Neural progenitor cell (in vitro differentiated cells): ENCODE results near the gene KCNMA1. TPM values are rescaled to one million over a fixed set of nuclear protein-coding genes. Genes with fewer than 3 reads are reported as not detected.

Experiments used
- DNase-seq: peaks from one replicate; pipeline ENCODE4 v3.0.0-alpha.2; 2016; ENCODE audit warnings: low spot score
- H2AFZ ChIP-seq: fragments of 200-600 bp; sonication (generic); replicated peaks from 2 replicates; pipeline ENCODE4 v1.6.1; 2016; ENCODE audit warnings: antibody characterized with exemption
- H3F3A ChIP-seq: fragments of 200-600 bp; sonication (generic); 2 replicates; pipeline ENCODE4 v1.6.1; 2016; ENCODE audit warnings: antibody characterized with exemption, low read depth
- H3K27ac ChIP-seq: fragments of 200-600 bp; sonication (generic); 2 replicates; pipeline ENCODE4 v1.5.1; 2016; ENCODE audit warnings: mild to moderate bottlenecking
- H3K27me3 ChIP-seq: fragments of 200-600 bp; sonication (generic); 2 replicates; pipeline ENCODE4 v1.6.1; 2016; ENCODE audit warnings: mild to moderate bottlenecking, moderate library complexity
- H3K36me3 ChIP-seq: fragments of 200-600 bp; sonication (generic); 2 replicates; pipeline ENCODE4 v1.5.1; 2016
- H3K4me1 ChIP-seq: fragments of 200-600 bp; sonication (generic); 2 replicates; pipeline ENCODE4 v1.6.1; 2016; ENCODE audit warnings: mixed run types
- H3K4me2 ChIP-seq: fragments of 200-600 bp; sonication (generic); 2 replicates; pipeline ENCODE4 v1.6.1; 2016
- H3K4me3 ChIP-seq: fragments of 200-600 bp; sonication (generic); 2 replicates; pipeline ENCODE4 v1.5.1; 2016
- H3K79me2 ChIP-seq: fragments of 200-600 bp; sonication (generic); 2 replicates; pipeline ENCODE4 v1.6.1; 2016; ENCODE audit warnings: low read depth
- H3K9ac ChIP-seq: fragments of 200-600 bp; sonication (generic); 2 replicates; pipeline ENCODE4 v1.6.1; 2016
- H3K9me3 ChIP-seq: fragments of 200-600 bp; sonication (generic); 2 replicates; pipeline ENCODE4 v1.5.1; 2016; ENCODE audit warnings: low read depth
- H4K20me1 ChIP-seq: fragments of 200-600 bp; sonication (generic); 2 replicates; pipeline ENCODE4 v1.6.1; 2016; ENCODE audit warnings: low read depth
- H3K27ac Mint-ChIP-seq: 3 replicates; pipeline ENCODE4 v1.8.0; 2021; ENCODE audit warnings: mixed read lengths
- H3K27me3 Mint-ChIP-seq: 2 replicates; pipeline ENCODE4 v1.8.0; 2022; ENCODE audit warnings: low read depth, mild to moderate bottlenecking, inconsistent platforms, moderate library complexity, mixed read lengths; ENCODE audit not compliant: insufficient read depth
- H3K36me3 Mint-ChIP-seq: 3 replicates; pipeline ENCODE4 v1.8.0; 2021; ENCODE audit warnings: mixed read lengths
- H3K4me1 Mint-ChIP-seq: 3 replicates; pipeline ENCODE4 v1.8.0; 2021; ENCODE audit warnings: mixed read lengths
- H3K4me3 Mint-ChIP-seq: 3 replicates; pipeline ENCODE4 v1.8.0; 2021; ENCODE audit warnings: mild to moderate bottlenecking, moderate library complexity, mixed read lengths
- H3K9me3 Mint-ChIP-seq: 3 replicates; pipeline ENCODE4 v1.8.0; 2020; ENCODE audit warnings: mixed read lengths
- CTCF ChIP-seq: fragments of 200-600 bp; sonication (generic); IDR thresholded peaks from 2 replicates; pipeline ENCODE4 v1.5.1; 2017; ENCODE audit warnings: antibody characterized with exemption, mild to moderate bottlenecking
- EZH2 ChIP-seq: fragments of 200-600 bp; sonication (generic); IDR thresholded peaks from 2 replicates; pipeline ENCODE4 v1.6.1; 2017; ENCODE audit warnings: antibody characterized with exemption, mild to moderate bottlenecking, moderate library complexity
- EZH2phosphoT487 ChIP-seq: fragments of 200-600 bp; sonication (generic); IDR thresholded peaks from 2 replicates; pipeline ENCODE4 v1.6.1; 2017; ENCODE audit warnings: antibody characterized with exemption
- total RNA-seq: library from RNA; depleted of rRNA; stranded (reverse); fragments of >200 nt; gene quantifications from 2 replicates; pipeline ENCODE4 v1.2.3, GENCODE V29; 2015; ENCODE audit warnings: low replicate concordance

The KCNMA1 gene
- total RNA-seq, 1 donor from 2014 or later, result 2.4 TPM

GRCh38 chr10:77463967-77464745 lies 173.5 kb downstream of the KCNMA1 start:
- H3K4me3 Mint-ChIP-seq, result no peak overlapping the region
- no peak overlapping the region for H3K4me2 ChIP-seq
- H3K9ac ChIP-seq, result no peak overlapping the region
- H3K9me3 Mint-ChIP-seq, result no peaks in the 10 kb centered on the region
- H3K27ac Mint-ChIP-seq, result no peak overlapping the region
- no peaks in the 10 kb centered on the region for H3K4me1 ChIP-seq
- no peaks in the 10 kb centered on the region for H3K27me3 ChIP-seq
- no peaks in the 10 kb centered on the region for H3F3A ChIP-seq
- no peak for DNase-seq
- H3K9me3 ChIP-seq, result no peaks in the 10 kb centered on the region
- H3K27me3 Mint-ChIP-seq, result no peaks in the 10 kb centered on the region
- no peaks in the 10 kb centered on the region for H3K4me1 Mint-ChIP-seq
- no peaks in the 10 kb centered on the region for H4K20me1 ChIP-seq
- H3K79me2 ChIP-seq, result no peaks in the 10 kb centered on the region
- no peak overlapping the region for H2AFZ ChIP-seq
- H3K4me3 ChIP-seq, result no peak overlapping the region
- no peaks in the 10 kb centered on the region for H3K36me3 Mint-ChIP-seq
- no peak overlapping the region for H3K27ac ChIP-seq
- H3K36me3 ChIP-seq, result no peaks in the 10 kb centered on the region
- TF ChIP-seq EZH2 (no peak), CTCF (no peak), EZH2phosphoT487 (no peak)

- no peak overlapping the region for H3K4me3 Mint-ChIP-seq
- no peak overlapping the region for H3K9ac ChIP-seq
- no peaks in the 10 kb centered on the region for H3K27me3 Mint-ChIP-seq
- no peak overlapping the region for H3K27ac Mint-ChIP-seq
- H3K36me3 Mint-ChIP-seq, result no peaks in the 10 kb centered on the region
- H4K20me1 ChIP-seq, result no peaks in the 10 kb centered on the region
- TF ChIP-seq EZH2, result no peak
- no peak for TF ChIP-seq EZH2phosphoT487
- no peak for TF ChIP-seq CTCF
- no peaks in the 10 kb centered on the region for H3K9me3 Mint-ChIP-seq
- H3K27me3 ChIP-seq, result no peaks in the 10 kb centered on the region
- H3F3A ChIP-seq, result no peaks in the 10 kb centered on the region
- no peaks in the 10 kb centered on the region for H3K9me3 ChIP-seq
- H3K36me3 ChIP-seq, result no peaks in the 10 kb centered on the region
- H3K4me1 Mint-ChIP-seq, result no peaks in the 10 kb centered on the region
- no peak for DNase-seq
- H3K4me1 ChIP-seq, result no peaks in the 10 kb centered on the region
- no peak overlapping the region for H3K4me2 ChIP-seq
- H3K4me3 ChIP-seq, result no peak overlapping the region
- peak overlapping the region; percentile 29 for H2AFZ ChIP-seq
- H3K79me2 ChIP-seq, result no peaks in the 10 kb centered on the region
- no peak overlapping the region for H3K27ac ChIP-seq
Measured at GRCh38 chr10:77463499-77463898, 174.1 kb downstream of the KCNMA1 start.

- no peak for DNase-seq
- H3K36me3 Mint-ChIP-seq, result no peaks in the 10 kb centered on the region
- Histone ChIP-seq H3K4me3 (no peak overlapping the region), H3K79me2 (no peaks in the 10 kb centered on the region), H3K27ac (no peak overlapping the region), H3K27me3 (no peaks in the 10 kb centered on the region), H3F3A (no peaks in the 10 kb centered on the region), H3K4me1 (no peaks in the 10 kb centered on the region), H2AFZ (no peak overlapping the region), H4K20me1 (no peaks in the 10 kb centered on the region), H3K9me3 (no peaks in the 10 kb centered on the region), H3K4me2 (no peak overlapping the region), H3K36me3 (no peaks in the 10 kb centered on the region), H3K9ac (no peak overlapping the region)
- H3K27me3 Mint-ChIP-seq, result peaks cover 2% of the 10 kb centered on the region
- no peak overlapping the region for H3K4me3 Mint-ChIP-seq
- TF ChIP-seq CTCF (no peak), EZH2 (no peak), EZH2phosphoT487 (no peak)
- no peak overlapping the region for H3K27ac Mint-ChIP-seq
- H3K9me3 Mint-ChIP-seq, result no peaks in the 10 kb centered on the region
- H3K4me1 Mint-ChIP-seq, result no peaks in the 10 kb centered on the region
Measured at GRCh38 chr10:77461636-77462296, 175.8 kb downstream of the KCNMA1 start.
